ENCODE measurements around the gene KCTD13. TPM values are rescaled to one million over a fixed set of nuclear protein-coding genes. Genes with fewer than 3 reads are reported as not detected.

KCTD13 gene
- total RNA-seq, 4 donors from 2014 or later, result 12.0 to 30.7 (median 20.1) TPM

- H3K27ac ChIP-seq, result no peak overlapping the region
- WGBS, 2 donors (ENCODE audit: low coverage in 1 of 2), result 84 to 100% methylated on average over 1 to 6 of the region's 9 CpGs
- ATAC-seq, result no peak
- peaks cover 0 to 33% of the 10 kb centered on the region in 2 donors for H3K36me3 ChIP-seq
- peaks cover 0 to 29% (median 16%) of the 10 kb centered on the region in 3 donors for H3K4me1 ChIP-seq
- no peaks in the 10 kb centered on the region for H3K27me3 ChIP-seq
- H3K9me3 ChIP-seq, result no peaks in the 10 kb centered on the region
- H3K4me3 ChIP-seq, result no peak overlapping the region
- no peak for TF ChIP-seq POLR2A (IDR thresholded peaks at IDR 0.05)
- TF ChIP-seq CTCF (IDR thresholded peaks at IDR 0.05), result no peak
- TF ChIP-seq POLR2AphosphoS5 (IDR thresholded peaks at IDR 0.05), result no peak
- TF ChIP-seq EP300 (IDR thresholded peaks at IDR 0.05), result no peak
Measured at GRCh38 chr16:29860218-29860617, 65.8 kb downstream of the KCTD13 start.

GRCh38 chr16:29858974-29859373 is 67.1 kb downstream of the KCTD13 start:
- Histone ChIP-seq H3K27me3 (no peaks in the 10 kb centered on the region), H3K27ac (no peak overlapping the region), H3K4me3 (no peak overlapping the region), H3K4me1 (peaks cover 0 to 27% (median 16%) of the 10 kb centered on the region in 3 donors), H3K9me3 (no peaks in the 10 kb centered on the region), H3K36me3 (peaks cover 0 to 33% of the 10 kb centered on the region in 2 donors)
- ATAC-seq, result no peak
- no peak for TF ChIP-seq POLR2A (IDR thresholded peaks at IDR 0.05)
- no peak for TF ChIP-seq EP300 (IDR thresholded peaks at IDR 0.05)
- TF ChIP-seq CTCF (IDR thresholded peaks at IDR 0.05), result no peak
- 100% methylated on average over 1 of the region's 19 CpGs; no CpG with 5 or more reads in 1 of the 2 donors for WGBS, 2 donors (ENCODE audit: low coverage in 1 of 2)

DNA sequence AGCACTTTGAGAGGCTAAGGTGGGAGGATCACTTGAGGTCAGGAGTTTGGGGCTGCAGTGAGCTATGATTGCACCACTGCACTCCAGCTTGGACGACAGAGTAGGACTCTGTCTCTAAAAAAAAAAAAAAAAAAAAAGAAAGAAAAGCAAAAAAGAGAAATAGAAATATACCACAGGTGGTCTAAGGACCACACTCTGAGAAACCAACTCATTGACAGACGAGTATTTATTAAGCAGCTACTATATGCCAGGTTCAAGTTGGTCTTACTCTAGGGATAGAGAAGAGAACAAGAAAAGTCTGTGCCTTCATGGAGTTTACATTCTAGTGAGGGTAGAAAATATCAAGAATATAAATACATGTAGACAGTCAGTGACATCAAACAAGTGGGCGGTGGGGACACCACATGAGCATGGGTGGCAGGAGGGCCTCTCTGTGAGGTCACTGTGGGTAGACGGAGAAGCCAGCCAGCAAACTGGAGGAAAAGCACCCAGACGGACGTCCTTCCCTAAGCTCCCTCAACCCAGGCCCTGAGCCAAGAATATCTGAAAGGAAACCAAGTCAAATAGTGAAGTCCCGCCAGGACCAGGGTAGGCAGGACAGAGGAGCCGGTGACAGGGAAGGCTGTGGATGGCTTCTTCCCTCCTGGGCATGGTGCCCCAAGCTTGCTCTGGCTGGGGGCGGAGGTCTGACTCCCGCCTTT is 67.7 kb downstream of the KCTD13 start:
- no peaks in the 10 kb centered on the region for H3K9me3 ChIP-seq
- H3K36me3 ChIP-seq, result peaks cover 0 to 33% of the 10 kb centered on the region in 2 donors
- H3K27me3 ChIP-seq, result no peaks in the 10 kb centered on the region
- 70 to 73% methylated on average over 5 to 6 of the region's 10 CpGs for WGBS, 2 donors (ENCODE audit: low coverage in 1 of 2)
- no peak overlapping the region for H3K4me3 ChIP-seq
- no peak for ATAC-seq
- TF ChIP-seq POLR2AphosphoS5 (IDR thresholded peaks at IDR 0.05) (no peak), POLR2A (IDR thresholded peaks at IDR 0.05) (no peak), CTCF (IDR thresholded peaks at IDR 0.05) (no peak), EP300 (IDR thresholded peaks at IDR 0.05) (no peak)
- H3K4me1 ChIP-seq, result peaks cover 0 to 21% (median 16%) of the 10 kb centered on the region in 3 donors
- H3K27ac ChIP-seq, result no peak overlapping the region

DNA sequence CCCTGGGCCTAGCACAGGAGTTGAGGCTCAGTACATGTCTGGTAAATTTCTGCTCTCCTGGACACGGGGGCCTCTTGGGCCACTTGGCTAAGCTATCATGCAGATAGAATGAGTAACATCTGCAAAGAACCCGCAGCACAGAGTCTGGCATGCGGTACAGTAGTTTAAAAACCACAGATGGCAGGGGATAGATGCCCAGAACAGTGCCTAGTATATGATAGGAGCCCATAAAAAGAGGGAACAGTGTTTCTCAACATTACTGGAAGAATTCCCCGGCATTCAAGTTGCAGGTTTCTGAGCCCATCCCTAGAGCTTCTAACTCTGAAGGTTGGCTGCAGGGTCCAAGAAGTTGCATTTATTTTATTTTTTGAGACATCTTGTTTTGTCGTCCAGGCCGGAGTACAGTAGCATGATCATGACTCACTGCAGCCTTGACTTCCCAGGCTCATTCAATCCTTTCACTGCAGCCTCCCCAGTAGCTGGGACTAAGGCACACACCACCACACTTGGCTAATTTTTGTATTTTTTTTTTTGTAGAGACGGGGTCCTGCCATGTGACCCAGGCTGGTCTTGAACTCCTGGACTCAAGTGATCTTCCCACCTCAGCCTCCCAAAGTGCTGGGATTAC is 68.8 kb downstream of the KCTD13 start:
- TF ChIP-seq CTCF (IDR thresholded peaks at IDR 0.05) (no peak), POLR2A (IDR thresholded peaks at IDR 0.05) (no peak), EP300 (IDR thresholded peaks at IDR 0.05) (no peak), POLR2AphosphoS5 (IDR thresholded peaks at IDR 0.05) (no peak)
- Histone ChIP-seq H3K4me1 (peaks cover 0 to 19% (median 15%) of the 10 kb centered on the region in 3 donors), H3K9me3 (no peaks in the 10 kb centered on the region), H3K27me3 (no peaks in the 10 kb centered on the region), H3K4me3 (no peak overlapping the region), H3K36me3 (peaks cover 0 to 33% of the 10 kb centered on the region in 2 donors), H3K27ac (no peak overlapping the region)
- WGBS, 2 donors (ENCODE audit: low coverage in 1 of 2), result 45 to 87% methylated on average over 4 to 6 of the region's 7 CpGs
- ATAC-seq, result peak; percentile 17

Other genes with a start within 250 kb of the KCTD13 start
- 1 to 10 TPM in 3 of 4 donors, under 1 TPM in 1; 0.62 to 6.7 (median 4.3) TPM for gene QPRT, start 247.0 kb downstream of the KCTD13 start, total RNA-seq
- 1 to 10 TPM in 2 of 4 donors, under 1 TPM in 2; 0.32 to 2.7 (median 1.3) TPM for gene C16orf54, start 180.2 kb downstream of the KCTD13 start, total RNA-seq
- gene ZG16, start 148.0 kb downstream of the KCTD13 start, total RNA-seq, result not detected
- 10 to 100 TPM in 3 of 4 donors, 1 to 10 TPM in 1; 9.4 to 17.3 (median 12.8) TPM for gene KIF22, start 135.5 kb downstream of the KCTD13 start, total RNA-seq
- 100 to 1,000 TPM in 3 of 4 donors, 10 to 100 TPM in 1; 86.3 to 212 (median 116) TPM for gene MAZ, start 119.7 kb downstream of the KCTD13 start, total RNA-seq
- gene PRRT2, start 114.0 kb downstream of the KCTD13 start, total RNA-seq, result 10 to 100 TPM in 1 of 4 donors, 1 to 10 TPM in 3; 4.2 to 13.5 (median 6.0) TPM
- gene PAGR1, start 110.1 kb downstream of the KCTD13 start, total RNA-seq, result 10 to 100 TPM; 19.3 to 29.6 (median 20.2) TPM
- 100 to 1,000 TPM in 3 of 4 donors, 10 to 100 TPM in 1; 82.2 to 162 (median 129) TPM for gene MVP, start 105.8 kb downstream of the KCTD13 start, total RNA-seq
- gene CDIPT, start 63.0 kb downstream of the KCTD13 start, total RNA-seq, result 100 to 1,000 TPM; 119 to 167 (median 130) TPM
- 1 to 10 TPM in 3 of 4 donors, not detected in 1; 1.1 to 1.6 (median 1.1) TPM for gene SEZ6L2, start 26.7 kb downstream of the KCTD13 start, total RNA-seq
- under 1 TPM in 1 of 4 donors, not detected in 3; 0.42 TPM for gene ASPHD1, start 25.7 kb downstream of the KCTD13 start, total RNA-seq
- 100 to 1,000 TPM in 2 of 4 donors, 10 to 100 TPM in 2; 89.1 to 131 (median 100) TPM for gene TMEM219, start 35.9 kb upstream of the KCTD13 start, total RNA-seq
- gene TAOK2, start 47.6 kb upstream of the KCTD13 start, total RNA-seq, result 10 to 100 TPM; 38.4 to 62.1 (median 46.5) TPM
- gene HIRIP3, start 69.4 kb upstream of the KCTD13 start, total RNA-seq, result 10 to 100 TPM; 25.6 to 31.4 (median 28.2) TPM
- 10 to 100 TPM; 40.9 to 82.2 (median 74.4) TPM for gene INO80E, start 70.0 kb upstream of the KCTD13 start, total RNA-seq
- under 1 TPM in 3 of 4 donors, not detected in 1; 0.77 to 0.81 (median 0.78) TPM for gene DOC2A, start 84.8 kb upstream of the KCTD13 start, total RNA-seq
- gene C16orf92, start 97.0 kb upstream of the KCTD13 start, total RNA-seq, result not detected
- gene TLCD3B, start 105.0 kb upstream of the KCTD13 start, total RNA-seq, result not detected
- 1,000 to 10,000 TPM; 1,018 to 1,914 (median 1,258) TPM for gene ALDOA, start 139.5 kb upstream of the KCTD13 start, total RNA-seq
- gene PPP4C, start 149.8 kb upstream of the KCTD13 start, total RNA-seq, result 10 to 100 TPM; 41.2 to 58.5 (median 48.6) TPM
- gene TBX6, start 165.7 kb upstream of the KCTD13 start, total RNA-seq, result under 1 TPM; 0.40 to 0.84 (median 0.45) TPM
- 100 to 1,000 TPM in 1 of 4 donors, 10 to 100 TPM in 3; 76.9 to 105 (median 80.2) TPM for gene YPEL3, start 170.0 kb upstream of the KCTD13 start, total RNA-seq
- 1 to 10 TPM; 1.1 to 3.1 (median 1.9) TPM for gene GDPD3, start 187.3 kb upstream of the KCTD13 start, total RNA-seq
- 10 to 100 TPM; 39.2 to 61.4 (median 48.4) TPM for gene MAPK3, start 197.0 kb upstream of the KCTD13 start, total RNA-seq